ENCODE measurements around the gene NSUN4. TPM values are rescaled to one million over a fixed set of nuclear protein-coding genes. Genes with fewer than 3 reads are reported as not detected.

NSUN4 gene
- total and polyA plus RNA-seq, 10 of the 15 experiments (the other 5 are each of a cell fraction or from before 2014, with no cell fraction given) = 22.1 to 80.2 (median 29.6) TPM

DNA sequence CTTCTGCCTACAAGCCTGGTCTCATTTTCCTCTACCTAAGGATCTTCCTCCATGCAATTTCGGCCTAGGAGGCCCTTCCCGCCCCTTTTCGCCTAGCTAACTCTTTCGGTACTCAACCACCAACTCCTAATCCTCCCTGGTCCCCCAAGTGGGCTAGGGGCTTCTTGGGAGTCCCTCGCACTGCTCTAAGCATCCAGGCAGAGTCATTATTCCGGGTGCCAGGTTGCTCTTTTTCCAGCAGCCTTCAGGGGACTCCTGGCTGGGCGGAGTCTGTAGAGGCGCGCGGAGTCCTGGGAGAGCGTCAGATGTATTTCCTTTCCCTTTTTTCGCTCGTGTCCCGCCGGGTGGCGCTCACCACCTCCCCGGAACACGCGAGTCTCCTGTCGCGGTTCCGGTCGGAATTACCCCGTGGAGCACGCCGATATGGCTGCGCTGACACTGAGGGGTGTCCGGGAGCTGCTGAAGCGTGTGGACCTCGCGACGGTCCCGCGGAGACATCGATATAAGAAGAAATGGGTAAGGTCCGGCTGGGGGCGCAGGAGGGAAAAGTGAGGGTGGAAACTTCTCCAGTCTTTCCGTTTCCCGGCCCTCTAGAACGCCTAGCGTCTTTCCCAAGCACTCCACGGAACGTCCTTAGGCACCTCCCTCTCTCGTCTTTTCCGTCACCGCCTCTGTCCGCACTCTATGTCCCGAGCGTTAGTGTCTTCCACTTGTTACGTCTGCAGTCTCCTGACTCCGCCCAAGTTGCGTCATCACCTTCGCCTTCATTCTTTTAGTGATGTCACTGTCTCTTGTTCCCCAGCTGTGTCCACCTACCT is at the start of gene NSUN4 (continued):
- TF ChIP-seq CREB1 (IDR thresholded peaks at IDR 0.05; ENCODE audit: low read depth) (peak; percentile 98), NFIC (IDR thresholded peaks at IDR 0.05; ENCODE audit: low read depth, low read length) (peak; percentile 19; the same call in 1 of the 2 replicates), ZNF622 (IDR thresholded peaks at IDR 0.05) (no peak), KAT2A (conservative IDR thresholded peaks at IDR 0.05; ENCODE audit: control insufficient read depth, low read depth, low read length) (no peak), CHD1 (IDR thresholded peaks at IDR 0.05; ENCODE audit: low read depth, low read length) (no peak), MTA3 (IDR thresholded peaks at IDR 0.05; ENCODE audit: borderline replicate concordance, low read length) (no peak; the same call in 1 of the 2 replicates), TCF12 (IDR thresholded peaks at IDR 0.05; ENCODE audit: low read depth, low read length) (no peak), HCFC1 (IDR thresholded peaks at IDR 0.05; ENCODE audit: low read length) (peak; percentile 59), SUZ12 (IDR thresholded peaks at IDR 0.05; ENCODE audit: unreplicated experiment) (no peak), YY1 (IDR thresholded peaks at IDR 0.05; ENCODE audit: low read depth, low read length) (peak; percentile 95), RBBP5 (conservative IDR thresholded peaks at IDR 0.05) (no peak), SREBF2 (IDR thresholded peaks at IDR 0.05; ENCODE audit: low read length) (no peak)
- TF ChIP-seq, protein P1, sequence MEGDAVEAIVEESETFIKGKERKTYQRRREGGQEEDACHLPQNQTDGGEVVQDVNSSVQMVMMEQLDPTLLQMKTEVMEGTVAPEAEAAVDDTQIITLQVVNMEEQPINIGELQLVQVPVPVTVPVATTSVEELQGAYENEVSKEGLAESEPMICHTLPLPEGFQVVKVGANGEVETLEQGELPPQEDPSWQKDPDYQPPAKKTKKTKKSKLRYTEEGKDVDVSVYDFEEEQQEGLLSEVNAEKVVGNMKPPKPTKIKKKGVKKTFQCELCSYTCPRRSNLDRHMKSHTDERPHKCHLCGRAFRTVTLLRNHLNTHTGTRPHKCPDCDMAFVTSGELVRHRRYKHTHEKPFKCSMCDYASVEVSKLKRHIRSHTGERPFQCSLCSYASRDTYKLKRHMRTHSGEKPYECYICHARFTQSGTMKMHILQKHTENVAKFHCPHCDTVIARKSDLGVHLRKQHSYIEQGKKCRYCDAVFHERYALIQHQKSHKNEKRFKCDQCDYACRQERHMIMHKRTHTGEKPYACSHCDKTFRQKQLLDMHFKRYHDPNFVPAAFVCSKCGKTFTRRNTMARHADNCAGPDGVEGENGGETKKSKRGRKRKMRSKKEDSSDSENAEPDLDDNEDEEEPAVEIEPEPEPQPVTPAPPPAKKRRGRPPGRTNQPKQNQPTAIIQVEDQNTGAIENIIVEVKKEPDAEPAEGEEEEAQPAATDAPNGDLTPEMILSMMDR (IDR thresholded peaks at IDR 0.05 in 2 of 3, conservative IDR thresholded peaks at IDR 0.05 in 1 of 3; ENCODE audit: control insufficient read depth in 2 of 3, extremely low read depth in 1 of 3, insufficient read depth in 1 of 3, low read depth in 3 of 3, low read length in 3 of 3) = peak; percentile 64 to 87 (median 70)
- TF ChIP-seq, protein P2, sequence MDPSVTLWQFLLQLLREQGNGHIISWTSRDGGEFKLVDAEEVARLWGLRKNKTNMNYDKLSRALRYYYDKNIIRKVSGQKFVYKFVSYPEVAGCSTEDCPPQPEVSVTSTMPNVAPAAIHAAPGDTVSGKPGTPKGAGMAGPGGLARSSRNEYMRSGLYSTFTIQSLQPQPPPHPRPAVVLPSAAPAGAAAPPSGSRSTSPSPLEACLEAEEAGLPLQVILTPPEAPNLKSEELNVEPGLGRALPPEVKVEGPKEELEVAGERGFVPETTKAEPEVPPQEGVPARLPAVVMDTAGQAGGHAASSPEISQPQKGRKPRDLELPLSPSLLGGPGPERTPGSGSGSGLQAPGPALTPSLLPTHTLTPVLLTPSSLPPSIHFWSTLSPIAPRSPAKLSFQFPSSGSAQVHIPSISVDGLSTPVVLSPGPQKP (IDR thresholded peaks at IDR 0.05; ENCODE audit: low read depth, low read length) = peak; percentile 77; the same call in 1 of the 2 replicates
- TF ChIP-seq, protein P3, sequence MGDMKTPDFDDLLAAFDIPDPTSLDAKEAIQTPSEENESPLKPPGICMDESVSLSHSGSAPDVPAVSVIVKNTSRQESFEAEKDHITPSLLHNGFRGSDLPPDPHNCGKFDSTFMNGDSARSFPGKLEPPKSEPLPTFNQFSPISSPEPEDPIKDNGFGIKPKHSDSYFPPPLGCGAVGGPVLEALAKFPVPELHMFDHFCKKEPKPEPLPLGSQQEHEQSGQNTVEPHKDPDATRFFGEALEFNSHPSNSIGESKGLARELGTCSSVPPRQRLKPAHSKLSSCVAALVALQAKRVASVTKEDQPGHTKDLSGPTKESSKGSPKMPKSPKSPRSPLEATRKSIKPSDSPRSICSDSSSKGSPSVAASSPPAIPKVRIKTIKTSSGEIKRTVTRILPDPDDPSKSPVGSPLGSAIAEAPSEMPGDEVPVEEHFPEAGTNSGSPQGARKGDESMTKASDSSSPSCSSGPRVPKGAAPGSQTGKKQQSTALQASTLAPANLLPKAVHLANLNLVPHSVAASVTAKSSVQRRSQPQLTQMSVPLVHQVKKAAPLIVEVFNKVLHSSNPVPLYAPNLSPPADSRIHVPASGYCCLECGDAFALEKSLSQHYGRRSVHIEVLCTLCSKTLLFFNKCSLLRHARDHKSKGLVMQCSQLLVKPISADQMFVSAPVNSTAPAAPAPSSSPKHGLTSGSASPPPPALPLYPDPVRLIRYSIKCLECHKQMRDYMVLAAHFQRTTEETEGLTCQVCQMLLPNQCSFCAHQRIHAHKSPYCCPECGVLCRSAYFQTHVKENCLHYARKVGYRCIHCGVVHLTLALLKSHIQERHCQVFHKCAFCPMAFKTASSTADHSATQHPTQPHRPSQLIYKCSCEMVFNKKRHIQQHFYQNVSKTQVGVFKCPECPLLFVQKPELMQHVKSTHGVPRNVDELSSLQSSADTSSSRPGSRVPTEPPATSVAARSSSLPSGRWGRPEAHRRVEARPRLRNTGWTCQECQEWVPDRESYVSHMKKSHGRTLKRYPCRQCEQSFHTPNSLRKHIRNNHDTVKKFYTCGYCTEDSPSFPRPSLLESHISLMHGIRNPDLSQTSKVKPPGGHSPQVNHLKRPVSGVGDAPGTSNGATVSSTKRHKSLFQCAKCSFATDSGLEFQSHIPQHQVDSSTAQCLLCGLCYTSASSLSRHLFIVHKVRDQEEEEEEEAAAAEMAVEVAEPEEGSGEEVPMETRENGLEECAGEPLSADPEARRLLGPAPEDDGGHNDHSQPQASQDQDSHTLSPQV (IDR thresholded peaks at IDR 0.05) = 0 out of 2 replicates have a peak, but pooled peaks have one; percentile 5
- TF ChIP-seq, protein P4, sequence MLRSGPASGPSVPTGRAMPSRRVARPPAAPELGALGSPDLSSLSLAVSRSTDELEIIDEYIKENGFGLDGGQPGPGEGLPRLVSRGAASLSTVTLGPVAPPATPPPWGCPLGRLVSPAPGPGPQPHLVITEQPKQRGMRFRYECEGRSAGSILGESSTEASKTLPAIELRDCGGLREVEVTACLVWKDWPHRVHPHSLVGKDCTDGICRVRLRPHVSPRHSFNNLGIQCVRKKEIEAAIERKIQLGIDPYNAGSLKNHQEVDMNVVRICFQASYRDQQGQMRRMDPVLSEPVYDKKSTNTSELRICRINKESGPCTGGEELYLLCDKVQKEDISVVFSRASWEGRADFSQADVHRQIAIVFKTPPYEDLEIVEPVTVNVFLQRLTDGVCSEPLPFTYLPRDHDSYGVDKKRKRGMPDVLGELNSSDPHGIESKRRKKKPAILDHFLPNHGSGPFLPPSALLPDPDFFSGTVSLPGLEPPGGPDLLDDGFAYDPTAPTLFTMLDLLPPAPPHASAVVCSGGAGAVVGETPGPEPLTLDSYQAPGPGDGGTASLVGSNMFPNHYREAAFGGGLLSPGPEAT (IDR thresholded peaks at IDR 0.05; ENCODE audit: low read depth) = peak; percentile 93
- TF ChIP-seq, protein P5, sequence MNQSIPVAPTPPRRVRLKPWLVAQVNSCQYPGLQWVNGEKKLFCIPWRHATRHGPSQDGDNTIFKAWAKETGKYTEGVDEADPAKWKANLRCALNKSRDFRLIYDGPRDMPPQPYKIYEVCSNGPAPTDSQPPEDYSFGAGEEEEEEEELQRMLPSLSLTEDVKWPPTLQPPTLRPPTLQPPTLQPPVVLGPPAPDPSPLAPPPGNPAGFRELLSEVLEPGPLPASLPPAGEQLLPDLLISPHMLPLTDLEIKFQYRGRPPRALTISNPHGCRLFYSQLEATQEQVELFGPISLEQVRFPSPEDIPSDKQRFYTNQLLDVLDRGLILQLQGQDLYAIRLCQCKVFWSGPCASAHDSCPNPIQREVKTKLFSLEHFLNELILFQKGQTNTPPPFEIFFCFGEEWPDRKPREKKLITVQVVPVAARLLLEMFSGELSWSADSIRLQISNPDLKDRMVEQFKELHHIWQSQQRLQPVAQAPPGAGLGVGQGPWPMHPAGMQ (IDR thresholded peaks at IDR 0.05; ENCODE audit: borderline replicate concordance) = no peak

Measured in GM12878 (cell line).